SK-N-SH (cell line): ENCODE measurements around the gene AKR1E2. TPM values are rescaled to one million over a fixed set of nuclear protein-coding genes. Genes with fewer than 3 reads are reported as not detected.

Source experiments
- CTCF ChIA-PET: fragments of 300-600, 350-600 bp; formaldehyde crosslinking; extraction: SDS; loops from one replicate; lab custom pipeline; 2021; lab: Yijun Ruan, JAX
- POLR2A ChIA-PET: fragments of 350-600 bp; sonication (Branson Sonifier 250); formaldehyde crosslinking; extraction: SDS; loops from one replicate; lab custom pipeline; 2020; ENCODE audit warnings: antibody characterized with exemption, inconsistent platforms; lab: Yijun Ruan, JAX
- DNase-seq: peaks from one replicate; pipeline ENCODE4 v3.0.0; 2012
- H2AFZ ChIP-seq: fragments of 200-600 bp; sonication (generic); 2 replicates; pipeline ENCODE4 v1.8.1; 2016; ENCODE audit warnings: antibody characterized with exemption, mild to moderate bottlenecking, low read depth
- H3F3A ChIP-seq: fragments of 200-600 bp; sonication (generic); replicated peaks from 2 replicates; pipeline ENCODE3; 2016; ENCODE audit warnings: antibody characterized with exemption, mild to moderate bottlenecking; ENCODE audit not compliant: insufficient read depth
- H3K27ac ChIP-seq, 2 experiments: fragments of 200-500 bp in 1 of 2; fragments of 200-600 bp in 1 of 2; sonication (Bioruptor generic) in 1 of 2; sonication (generic), shearing (Covaris generic) in 1 of 2; 2 replicates each; pipeline versions ENCODE4 v1.5.1 to v1.6.1; 2014 to 2016; ENCODE audit warnings: low read depth in 2 of 2, inconsistent platforms in 1 of 2, low read length in 1 of 2, mild to moderate bottlenecking in 1 of 2, mixed read lengths in 1 of 2
- H3K27me3 ChIP-seq: fragments of 200-600 bp; sonication (generic), shearing (Covaris generic); 2 replicates; pipeline ENCODE4 v1.6.1; 2016; ENCODE audit warnings: mixed run types; ENCODE audit not compliant: insufficient read depth
- H3K36me3 ChIP-seq, 2 experiments: fragments of 200-500 bp in 1 of 2; fragments of 200-600 bp in 1 of 2; sonication (Bioruptor generic) in 1 of 2; sonication (generic) in 1 of 2; replicated peaks in 1 of 2; 2 replicates each; pipeline versions ENCODE3 to v1.5.1; 2014 to 2016; ENCODE audit warnings: low read length in 1 of 2, mild to moderate bottlenecking in 1 of 2; ENCODE audit not compliant: insufficient read depth in 2 of 2, control insufficient read depth in 1 of 2
- H3K4me1 ChIP-seq, 2 experiments: fragments of 200-500 bp in 1 of 2; fragments of 200-600 bp in 1 of 2; sonication (Bioruptor generic) in 1 of 2; sonication (generic), shearing (Covaris generic) in 1 of 2; 2 replicates each; pipeline versions ENCODE4 v1.5.1 to v1.6.1; 2014 to 2016; ENCODE audit warnings: low read depth in 1 of 2, low read length in 1 of 2, mixed run types in 1 of 2; ENCODE audit not compliant: insufficient read depth in 2 of 2, control insufficient read depth in 1 of 2
- H3K4me2 ChIP-seq: fragments of 200-600 bp; sonication (generic), shearing (Covaris generic); 2 replicates; pipeline ENCODE4 v1.6.1; 2017; ENCODE audit warnings: mixed run types
- H3K4me3 ChIP-seq, 2 experiments: fragments of 200-500 bp in 1 of 2; fragments of 200-600 bp in 1 of 2; sonication (Bioruptor generic) in 1 of 2; sonication (generic), shearing (Covaris generic) in 1 of 2; 2 replicates each; pipeline versions ENCODE4 v1.5.1 to v1.8.1; 2014 to 2016; ENCODE audit warnings: low read depth in 2 of 2, inconsistent platforms in 1 of 2, low read length in 1 of 2, mild to moderate bottlenecking in 1 of 2, mixed read lengths in 1 of 2, moderate library complexity in 1 of 2
- H3K79me2 ChIP-seq: fragments of 200-600 bp; sonication (generic); 2 replicates; pipeline ENCODE4 v1.8.1; 2017; ENCODE audit warnings: mild to moderate bottlenecking; ENCODE audit not compliant: insufficient read depth
- H3K9ac ChIP-seq: fragments of 200-600 bp; sonication (generic); 2 replicates; pipeline ENCODE4 v1.6.1; 2017; ENCODE audit warnings: mixed run types
- H3K9me2 ChIP-seq: fragments of 200-600 bp; sonication (generic); 2 replicates; pipeline ENCODE4 v1.6.1; 2017; ENCODE audit warnings: mixed run types
- H3K9me3 ChIP-seq: fragments of 200-600 bp; sonication (generic); 2 replicates; pipeline ENCODE4 v1.6.1; 2017; ENCODE audit warnings: mixed run types, mild to moderate bottlenecking, moderate library complexity
- H4K20me1 ChIP-seq: fragments of 200-600 bp; sonication (generic); 2 replicates; pipeline ENCODE4 v1.6.1; 2017; ENCODE audit warnings: mild to moderate bottlenecking, mixed run types; ENCODE audit not compliant: insufficient read depth
- CHD2 ChIP-seq: fragments of 150-350 bp; IDR thresholded peaks from 2 replicates; pipeline ENCODE4 v1.6.1; 2018; ENCODE audit warnings: low read length; ENCODE audit not compliant: partially characterized antibody
- EZH2phosphoT487 ChIP-seq: fragments of 200-600 bp; sonication (generic); IDR thresholded peaks from 2 replicates; pipeline ENCODE4 v1.6.1; 2017; ENCODE audit warnings: low read depth, mixed run types, mild to moderate bottlenecking, antibody characterized with exemption, moderate library complexity, borderline replicate concordance
- GATA2 ChIP-seq: sonication (generic); formaldehyde crosslinking; IDR thresholded peaks from 2 replicates; pipeline ENCODE4 v1.5.0; 2020; ENCODE audit warnings: mild to moderate bottlenecking, missing genetic modification reagents
- MAX ChIP-seq: IDR thresholded peaks from 2 replicates; pipeline ENCODE4 v1.4.0; 2012; ENCODE audit warnings: low read depth
- NRF1 ChIP-seq: IDR thresholded peaks from 2 replicates; pipeline ENCODE4 v1.6.1; 2012; ENCODE audit warnings: low read depth, mild to moderate bottlenecking, low read length
- PBX3 ChIP-seq: IDR thresholded peaks from 2 replicates; pipeline ENCODE4; 2012
- RCOR1 ChIP-seq: fragments of 150-350 bp; IDR thresholded peaks from 2 replicates; pipeline ENCODE4 v1.6.1; 2017; ENCODE audit warnings: antibody characterized with exemption, low read length
- REST ChIP-seq: IDR thresholded peaks from 2 replicates; pipeline ENCODE4 v1.6.1; 2012; ENCODE audit warnings: mild to moderate bottlenecking, low read depth, low read length, moderate library complexity
- SIN3A ChIP-seq: IDR thresholded peaks from 2 replicates; pipeline ENCODE4 v1.6.1; 2012; ENCODE audit warnings: low read depth, mild to moderate bottlenecking, low read length, moderate library complexity, borderline replicate concordance
- SMC3 ChIP-seq: IDR thresholded peaks from 2 replicates; pipeline ENCODE4 v1.6.1; 2012; ENCODE audit warnings: low read depth, low read length, improper control_type of control experiment
- TAF1 ChIP-seq: IDR thresholded peaks from 2 replicates; pipeline ENCODE4 v1.6.1; 2012; ENCODE audit warnings: low read depth, mild to moderate bottlenecking, low read length, moderate library complexity, borderline replicate concordance
- TCF12 ChIP-seq: IDR thresholded peaks from 2 replicates; pipeline ENCODE4 v1.4.0; 2012
- TEAD4 ChIP-seq: IDR thresholded peaks from 2 replicates; pipeline ENCODE4 v1.4.0; 2012; ENCODE audit warnings: mild to moderate bottlenecking, borderline replicate concordance; ENCODE audit not compliant: insufficient read depth
- YY1 ChIP-seq: IDR thresholded peaks from 2 replicates; pipeline ENCODE4 v1.4.0; 2012; ENCODE audit warnings: low read depth, mild to moderate bottlenecking
- WGBS: methylation state at CpG from one replicate; pipeline ENCODE4 v1.1.6; 2017; ENCODE audit warnings: low lambda C conversion rate; 5-methylcytosine and 5-hydroxymethylcytosine counted together
- polyA plus RNA-seq, 3 experiments: library from polyadenylated mRNA; depleted of rRNA; stranded (reverse); fragments of >200 nt; gene quantifications; 2 replicates each; pipeline ENCODE4 v1.2.3, GENCODE V29; 2012
- TF ChIP-seq, protein P1 (sequence below): fragments of 200-600 bp; sonication (generic); IDR thresholded peaks from 2 replicates; pipeline ENCODE4 v1.6.1; 2017; ENCODE audit warnings: antibody characterized with exemption, mild to moderate bottlenecking, moderate library complexity
- TF ChIP-seq, protein P2 (sequence below): fragments of 150-350 bp; IDR thresholded peaks from 2 replicates; pipeline ENCODE4 v1.6.1; 2016; ENCODE audit warnings: mild to moderate bottlenecking, low read depth, low read length

Gene AKR1E2
- polyA plus RNA-seq, 1 of the 3 experiments (the other 2 are of a cell fraction): 5.8 TPM

DNA sequence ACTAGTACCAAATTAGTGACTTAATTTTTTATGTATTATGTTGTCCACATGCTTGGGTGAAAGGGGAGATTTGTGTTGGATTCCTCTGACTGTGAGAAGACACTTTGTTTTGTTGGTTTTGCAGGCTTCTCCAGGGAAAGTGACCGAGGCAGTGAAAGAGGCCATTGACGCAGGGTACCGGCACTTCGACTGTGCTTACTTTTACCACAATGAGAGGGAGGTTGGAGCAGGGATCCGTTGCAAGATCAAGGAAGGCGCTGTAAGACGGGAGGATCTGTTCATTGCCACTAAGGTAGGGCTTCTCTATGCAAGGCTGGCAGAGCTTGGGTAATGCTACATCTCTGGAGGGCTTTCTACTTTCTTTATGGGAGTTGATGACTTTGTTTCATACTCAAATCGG is 4.5 kb downstream of the AKR1E2 start:
- POLR2A ChIA-PET: no interaction called here
- H3K9ac ChIP-seq: no peak overlapping the region
- H3K9me2 ChIP-seq: no peaks in the 10 kb centered on the region
- no peak overlapping the region for H3K4me2 ChIP-seq
- H3K27me3 ChIP-seq: no peaks in the 10 kb centered on the region
- H3K4me3 ChIP-seq: no peak overlapping the region
- H3K4me1 ChIP-seq: peaks cover 0 to 19% of the 10 kb centered on the region in 2 experiments; a peak in 1 of 4 replicates
- TF ChIP-seq, protein P1, sequence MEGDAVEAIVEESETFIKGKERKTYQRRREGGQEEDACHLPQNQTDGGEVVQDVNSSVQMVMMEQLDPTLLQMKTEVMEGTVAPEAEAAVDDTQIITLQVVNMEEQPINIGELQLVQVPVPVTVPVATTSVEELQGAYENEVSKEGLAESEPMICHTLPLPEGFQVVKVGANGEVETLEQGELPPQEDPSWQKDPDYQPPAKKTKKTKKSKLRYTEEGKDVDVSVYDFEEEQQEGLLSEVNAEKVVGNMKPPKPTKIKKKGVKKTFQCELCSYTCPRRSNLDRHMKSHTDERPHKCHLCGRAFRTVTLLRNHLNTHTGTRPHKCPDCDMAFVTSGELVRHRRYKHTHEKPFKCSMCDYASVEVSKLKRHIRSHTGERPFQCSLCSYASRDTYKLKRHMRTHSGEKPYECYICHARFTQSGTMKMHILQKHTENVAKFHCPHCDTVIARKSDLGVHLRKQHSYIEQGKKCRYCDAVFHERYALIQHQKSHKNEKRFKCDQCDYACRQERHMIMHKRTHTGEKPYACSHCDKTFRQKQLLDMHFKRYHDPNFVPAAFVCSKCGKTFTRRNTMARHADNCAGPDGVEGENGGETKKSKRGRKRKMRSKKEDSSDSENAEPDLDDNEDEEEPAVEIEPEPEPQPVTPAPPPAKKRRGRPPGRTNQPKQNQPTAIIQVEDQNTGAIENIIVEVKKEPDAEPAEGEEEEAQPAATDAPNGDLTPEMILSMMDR: no peak
- TF ChIP-seq NRF1 (no peak), SIN3A (no peak), TEAD4 (no peak), RCOR1 (no peak), YY1 (no peak), REST (no peak)
- TF ChIP-seq, protein P2, sequence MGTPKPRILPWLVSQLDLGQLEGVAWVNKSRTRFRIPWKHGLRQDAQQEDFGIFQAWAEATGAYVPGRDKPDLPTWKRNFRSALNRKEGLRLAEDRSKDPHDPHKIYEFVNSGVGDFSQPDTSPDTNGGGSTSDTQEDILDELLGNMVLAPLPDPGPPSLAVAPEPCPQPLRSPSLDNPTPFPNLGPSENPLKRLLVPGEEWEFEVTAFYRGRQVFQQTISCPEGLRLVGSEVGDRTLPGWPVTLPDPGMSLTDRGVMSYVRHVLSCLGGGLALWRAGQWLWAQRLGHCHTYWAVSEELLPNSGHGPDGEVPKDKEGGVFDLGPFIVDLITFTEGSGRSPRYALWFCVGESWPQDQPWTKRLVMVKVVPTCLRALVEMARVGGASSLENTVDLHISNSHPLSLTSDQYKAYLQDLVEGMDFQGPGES: no peak
- peaks cover 14% of the 10 kb centered on the region for H3K79me2 ChIP-seq
- H3K36me3 ChIP-seq: peaks cover 0 to 17% of the 10 kb centered on the region in 2 experiments
- no peaks in the 10 kb centered on the region for H4K20me1 ChIP-seq
- no peak overlapping the region for H2AFZ ChIP-seq
- no peak for DNase-seq
- peaks cover 7% of the 10 kb centered on the region for H3F3A ChIP-seq
- CTCF ChIA-PET: interaction anchor here (1.1 to 3.4 kb wide), 5 partner anchors 14 to 20 kb away, joined by 3 to 16 read pairs (median 10); no protein-coding TSS in a partner anchor
- H3K9me3 ChIP-seq: no peaks in the 10 kb centered on the region
- H3K27ac ChIP-seq: no peak overlapping the region
- 92% methylated on average over 8 of the region's 8 CpGs for WGBS

- Histone ChIP-seq H3K79me2 (peaks cover 14% of the 10 kb centered on the region), H3K4me3 (no peak overlapping the region), H3K9me3 (no peaks in the 10 kb centered on the region), H3K4me1 (peaks cover 0 to 17% of the 10 kb centered on the region in 2 experiments; a peak in 1 of 4 replicates), H3K9ac (no peak overlapping the region), H3K36me3 (peaks cover 0 to 19% of the 10 kb centered on the region in 2 experiments), H3K4me2 (no peak overlapping the region), H2AFZ (no peak overlapping the region), H4K20me1 (no peaks in the 10 kb centered on the region), H3F3A (peaks cover 7% of the 10 kb centered on the region), H3K9me2 (no peaks in the 10 kb centered on the region), H3K27ac (no peak overlapping the region), H3K27me3 (no peaks in the 10 kb centered on the region)
- WGBS: 97% methylated on average over 5 of the region's 5 CpGs
- no peak for DNase-seq
- CTCF ChIA-PET: interaction anchor here (1.2 to 3.4 kb wide), 3 partner anchors 15 to 18 kb away, joined by 3 to 16 read pairs (median 10); no protein-coding TSS in a partner anchor
- POLR2A ChIA-PET: no interaction called here
- TF ChIP-seq PBX3 (no peak), TCF12 (no peak), TEAD4 (no peak), SMC3 (no peak), EZH2phosphoT487 (no peak), MAX (no peak), TAF1 (no peak), CHD2 (no peak), GATA2 (CRISPR knock-in tag) (no peak)
- TF ChIP-seq, protein P2: no peak
Observed at GRCh38 chr10:4831091-4831490, 5.1 kb downstream of the AKR1E2 start.
